GM12878 (cell line): ENCODE data around the gene RCC1. TPM values are rescaled to one million over a fixed set of nuclear protein-coding genes. Genes with fewer than 3 reads are reported as not detected.

Source experiments
- ATF7 ChIP-seq: fragments of 450-650 bp; IDR thresholded peaks from 2 replicates; pipeline ENCODE4 v1.6.1; 2016; ENCODE audit warnings: low read depth, mild to moderate bottlenecking
- CBX5 ChIP-seq: sonication (generic); IDR thresholded peaks from 2 replicates; pipeline ENCODE4 v1.6.1; 2016; ENCODE audit warnings: low read depth, moderate library complexity, mild to moderate bottlenecking, inconsistent platforms
- CHD1 ChIP-seq: IDR thresholded peaks from 2 replicates; pipeline ENCODE4 v1.6.1; 2012; ENCODE audit warnings: low read depth, low read length, improper control_type of control experiment
- DPF2 ChIP-seq: fragments of 450-650 bp; IDR thresholded peaks from 2 replicates; pipeline ENCODE4 v1.6.1; 2017; ENCODE audit warnings: mild to moderate bottlenecking
- ESRRA ChIP-seq: IDR thresholded peaks from 2 replicates; pipeline ENCODE4 v1.6.1; 2012; ENCODE audit warnings: mild to moderate bottlenecking, low read length, improper control_type of control experiment
- FOXK2 ChIP-seq: fragments of 450-650 bp; IDR thresholded peaks from 2 replicates; pipeline ENCODE4 v1.6.1; 2017; ENCODE audit warnings: mild to moderate bottlenecking, moderate library complexity
- GABPA ChIP-seq: IDR thresholded peaks from 2 replicates; pipeline ENCODE4 v1.6.1; 2014; ENCODE audit warnings: antibody characterized with exemption, low read depth, mild to moderate bottlenecking, inconsistent platforms
- HDAC2 ChIP-seq: fragments of 200-600 bp; sonication (generic); IDR thresholded peaks from 2 replicates; pipeline ENCODE4 v1.6.1; 2017
- HDAC6 ChIP-seq: fragments of 200-600 bp; sonication (generic); IDR thresholded peaks from one replicate; pipeline ENCODE4 v1.8.0; 2017; ENCODE audit warnings: antibody characterized with exemption; ENCODE audit not compliant: unreplicated experiment
- IKZF2 ChIP-seq, 2 experiments: fragments of 450-650 bp; IDR thresholded peaks; 2 replicates each; pipeline ENCODE4 v1.6.1; 2017; ENCODE audit warnings: mild to moderate bottlenecking in 2 of 2, moderate library complexity in 2 of 2
- KDM1A ChIP-seq: fragments of 200-600 bp; sonication (generic); IDR thresholded peaks from 2 replicates; pipeline ENCODE4 v1.6.1; 2016; ENCODE audit warnings: borderline replicate concordance
- MYB ChIP-seq: fragments of 150-350 bp; IDR thresholded peaks from 2 replicates; pipeline ENCODE4 v1.6.1; 2014; ENCODE audit warnings: mild to moderate bottlenecking, low read depth, low read length, borderline replicate concordance
- NR2C2 ChIP-seq: IDR thresholded peaks from 2 replicates; pipeline ENCODE4 v1.6.1; 2011; ENCODE audit warnings: borderline replicate concordance, low read depth; ENCODE audit not compliant: control insufficient read depth, insufficient read length
- POLR2AphosphoS2 ChIP-seq: IDR thresholded peaks from 2 replicates; pipeline ENCODE4 v1.6.1; 2011; ENCODE audit warnings: low read depth, mild to moderate bottlenecking, low read length, improper control_type of control experiment, moderate library complexity
- RAD51 ChIP-seq: fragments of 450-650 bp; IDR thresholded peaks from 2 replicates; pipeline ENCODE4 v1.6.1; 2016; ENCODE audit warnings: moderate library complexity, mild to moderate bottlenecking, inconsistent platforms
- SMARCA5 ChIP-seq: fragments of 450-650 bp; IDR thresholded peaks from 2 replicates; pipeline ENCODE4 v1.6.1; 2017; ENCODE audit warnings: mild to moderate bottlenecking
- SREBF2 ChIP-seq: IDR thresholded peaks from 2 replicates; pipeline ENCODE4 v1.6.1; 2012; ENCODE audit warnings: mild to moderate bottlenecking, low read length
- TBL1XR1 ChIP-seq: IDR thresholded peaks from 2 replicates; pipeline ENCODE4 v1.6.1; 2012; ENCODE audit warnings: low read depth, low read length, improper control_type of control experiment
- YY1 ChIP-seq: IDR thresholded peaks from 2 replicates; pipeline ENCODE4 v1.6.1; 2011; ENCODE audit warnings: low read depth, mild to moderate bottlenecking, low read length
- ZNF274 ChIP-seq: IDR thresholded peaks from one replicate; pipeline ENCODE4 v1.8.0; 2011; ENCODE audit not compliant: insufficient read length, insufficient read depth
- ZNF622 ChIP-seq: fragments of 450-650 bp; IDR thresholded peaks from 2 replicates; pipeline ENCODE4 v1.6.1; 2017; ENCODE audit warnings: mild to moderate bottlenecking, inconsistent platforms
- polyA plus RNA-seq, 11 experiments: library from polyadenylated mRNA; depleted of rRNA in 4 of 11; unstranded in 6 of 11; stranded (reverse) in 5 of 11; fragments of >200 nt; fragmentation: Nextera tagmentation in 4 of 11; fragmentation: Illumina TruSeq in 1 of 11; extraction: Ambion mirVana in 4 of 11; extraction: Trizol in 1 of 11; gene quantifications; 1 replicate in 1 of 11; 2 replicates in 10 of 11; pipeline versions ENCODE4 v1.2.1 to v1.2.3, GENCODE V29; 2011 to 2016; ENCODE audit warnings: inconsistent platforms in 2 of 11, missing spikeins in 2 of 11, low read depth in 1 of 11
- total RNA-seq, 4 experiments: library from RNA; depleted of rRNA in 3 of 4; stranded (reverse); fragments of >200 nt in 3 of 4; fragmentation: Illumina TruSeq in 1 of 4; extraction: Trizol in 1 of 4; gene quantifications; 2 replicates each; pipeline versions ENCODE4 v1.2.1 to v1.2.3, GENCODE V29; 2013 to 2021
- TF ChIP-seq, protein P1 (sequence below): IDR thresholded peaks from 2 replicates; pipeline ENCODE4 v1.6.1; 2012; ENCODE audit warnings: improper control_type of control experiment, low read depth, low read length; ENCODE audit not compliant: insufficient replicate concordance
- TF ChIP-seq, protein P2 (sequence below): IDR thresholded peaks from 2 replicates; pipeline ENCODE4 v1.6.1; 2011; ENCODE audit warnings: low read depth, low read length, improper control_type of control experiment, borderline replicate concordance
- TF ChIP-seq, protein P3 (sequence below): fragments of 450-650 bp; IDR thresholded peaks from 2 replicates; pipeline ENCODE4 v1.6.1; 2016; ENCODE audit warnings: mild to moderate bottlenecking

The RCC1 gene
- total and polyA plus RNA-seq, 10 of the 15 experiments (the other 5 are each of a cell fraction or from before 2014, with no cell fraction given): 8.3 to 99.4 (median 74.6) TPM

- TF ChIP-seq, protein P1, sequence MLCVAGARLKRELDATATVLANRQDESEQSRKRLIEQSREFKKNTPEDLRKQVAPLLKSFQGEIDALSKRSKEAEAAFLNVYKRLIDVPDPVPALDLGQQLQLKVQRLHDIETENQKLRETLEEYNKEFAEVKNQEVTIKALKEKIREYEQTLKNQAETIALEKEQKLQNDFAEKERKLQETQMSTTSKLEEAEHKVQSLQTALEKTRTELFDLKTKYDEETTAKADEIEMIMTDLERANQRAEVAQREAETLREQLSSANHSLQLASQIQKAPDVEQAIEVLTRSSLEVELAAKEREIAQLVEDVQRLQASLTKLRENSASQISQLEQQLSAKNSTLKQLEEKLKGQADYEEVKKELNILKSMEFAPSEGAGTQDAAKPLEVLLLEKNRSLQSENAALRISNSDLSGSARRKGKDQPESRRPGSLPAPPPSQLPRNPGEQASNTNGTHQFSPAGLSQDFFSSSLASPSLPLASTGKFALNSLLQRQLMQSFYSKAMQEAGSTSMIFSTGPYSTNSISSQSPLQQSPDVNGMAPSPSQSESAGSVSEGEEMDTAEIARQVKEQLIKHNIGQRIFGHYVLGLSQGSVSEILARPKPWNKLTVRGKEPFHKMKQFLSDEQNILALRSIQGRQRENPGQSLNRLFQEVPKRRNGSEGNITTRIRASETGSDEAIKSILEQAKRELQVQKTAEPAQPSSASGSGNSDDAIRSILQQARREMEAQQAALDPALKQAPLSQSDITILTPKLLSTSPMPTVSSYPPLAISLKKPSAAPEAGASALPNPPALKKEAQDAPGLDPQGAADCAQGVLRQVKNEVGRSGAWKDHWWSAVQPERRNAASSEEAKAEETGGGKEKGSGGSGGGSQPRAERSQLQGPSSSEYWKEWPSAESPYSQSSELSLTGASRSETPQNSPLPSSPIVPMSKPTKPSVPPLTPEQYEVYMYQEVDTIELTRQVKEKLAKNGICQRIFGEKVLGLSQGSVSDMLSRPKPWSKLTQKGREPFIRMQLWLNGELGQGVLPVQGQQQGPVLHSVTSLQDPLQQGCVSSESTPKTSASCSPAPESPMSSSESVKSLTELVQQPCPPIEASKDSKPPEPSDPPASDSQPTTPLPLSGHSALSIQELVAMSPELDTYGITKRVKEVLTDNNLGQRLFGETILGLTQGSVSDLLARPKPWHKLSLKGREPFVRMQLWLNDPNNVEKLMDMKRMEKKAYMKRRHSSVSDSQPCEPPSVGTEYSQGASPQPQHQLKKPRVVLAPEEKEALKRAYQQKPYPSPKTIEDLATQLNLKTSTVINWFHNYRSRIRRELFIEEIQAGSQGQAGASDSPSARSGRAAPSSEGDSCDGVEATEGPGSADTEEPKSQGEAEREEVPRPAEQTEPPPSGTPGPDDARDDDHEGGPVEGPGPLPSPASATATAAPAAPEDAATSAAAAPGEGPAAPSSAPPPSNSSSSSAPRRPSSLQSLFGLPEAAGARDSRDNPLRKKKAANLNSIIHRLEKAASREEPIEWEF: no peak
- TF ChIP-seq HDAC6: peak; percentile 94
- TF ChIP-seq ATF7: 0 out of 2 replicates have a peak, but pooled peaks have one; percentile 4
- TF ChIP-seq MYB: no peak
- TF ChIP-seq GABPA: 0 out of 2 replicates have a peak, but pooled peaks have one; percentile 30
- TF ChIP-seq DPF2: peak; percentile 73; the same call in 1 of the 2 replicates
- no peak for TF ChIP-seq HDAC2
- peak; percentile 71 to 73 for TF ChIP-seq IKZF2 (IDR thresholded peaks at IDR 0.05)
- no peak for TF ChIP-seq ZNF274
- TF ChIP-seq NR2C2: no peak
- TF ChIP-seq ESRRA: peak; percentile 63
- no peak for TF ChIP-seq CHD1
- no peak; the same call in 1 of the 2 replicates for TF ChIP-seq SMARCA5
- TF ChIP-seq, protein P2, sequence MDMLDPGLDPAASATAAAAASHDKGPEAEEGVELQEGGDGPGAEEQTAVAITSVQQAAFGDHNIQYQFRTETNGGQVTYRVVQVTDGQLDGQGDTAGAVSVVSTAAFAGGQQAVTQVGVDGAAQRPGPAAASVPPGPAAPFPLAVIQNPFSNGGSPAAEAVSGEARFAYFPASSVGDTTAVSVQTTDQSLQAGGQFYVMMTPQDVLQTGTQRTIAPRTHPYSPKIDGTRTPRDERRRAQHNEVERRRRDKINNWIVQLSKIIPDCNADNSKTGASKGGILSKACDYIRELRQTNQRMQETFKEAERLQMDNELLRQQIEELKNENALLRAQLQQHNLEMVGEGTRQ: no peak; the same call in 1 of the 2 replicates
- TF ChIP-seq YY1: peak; percentile 81
- TF ChIP-seq SREBF2: no peak
- TF ChIP-seq FOXK2: no peak
- no peak for TF ChIP-seq RAD51
- TF ChIP-seq TBL1XR1: peak; percentile 73; the same call in 1 of the 2 replicates
- peak; percentile 100 for TF ChIP-seq POLR2AphosphoS2
- no peak for TF ChIP-seq CBX5
- TF ChIP-seq, protein P3, sequence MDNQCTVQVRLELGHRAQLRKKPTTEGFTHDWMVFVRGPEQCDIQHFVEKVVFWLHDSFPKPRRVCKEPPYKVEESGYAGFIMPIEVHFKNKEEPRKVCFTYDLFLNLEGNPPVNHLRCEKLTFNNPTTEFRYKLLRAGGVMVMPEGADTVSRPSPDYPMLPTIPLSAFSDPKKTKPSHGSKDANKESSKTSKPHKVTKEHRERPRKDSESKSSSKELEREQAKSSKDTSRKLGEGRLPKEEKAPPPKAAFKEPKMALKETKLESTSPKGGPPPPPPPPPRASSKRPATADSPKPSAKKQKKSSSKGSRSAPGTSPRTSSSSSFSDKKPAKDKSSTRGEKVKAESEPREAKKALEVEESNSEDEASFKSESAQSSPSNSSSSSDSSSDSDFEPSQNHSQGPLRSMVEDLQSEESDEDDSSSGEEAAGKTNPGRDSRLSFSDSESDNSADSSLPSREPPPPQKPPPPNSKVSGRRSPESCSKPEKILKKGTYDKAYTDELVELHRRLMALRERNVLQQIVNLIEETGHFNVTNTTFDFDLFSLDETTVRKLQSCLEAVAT: peak; percentile 92
- no peak for TF ChIP-seq ZNF622
- no peak for TF ChIP-seq KDM1A
These were observed 75.8 kb downstream of the RCC1 start (continued) for GRCh38 chr1:28581531-28582247.
